Hematopoietic multipotent progenitor cell (in vitro differentiated cells): Measurements from ENCODE around the gene NPC1. TPM values are rescaled to one million over a fixed set of nuclear protein-coding genes. Genes with fewer than 3 reads are reported as not detected.
A peak's percentile ranks its signal among the peaks of the same experiment; 100 is the strongest.
"Not testable (repeated sequence)": the region's sequence is repeated elsewhere in the genome, so short reads cannot be mapped to it uniquely, and the experiment has no call there.

Experiments used
- DNase-seq, 3 donors: peaks; one replicate each; pipeline ENCODE4 v3.0.0-alpha.2; 2011 to 2015; ENCODE audit warnings: low read depth in 2 of 3, low spot score in 2 of 3
- small RNA-seq: library from RNA; depleted of rRNA; stranded (forward); fragments of <200 nt; gene quantifications from one replicate; pipeline ENCODE3, GENCODE V24; 2012
- total RNA-seq: library from RNA; depleted of rRNA; stranded (reverse); fragments of >200 nt; gene quantifications from one replicate; pipeline ENCODE4 v1.2.3, GENCODE V29; 2012

The NPC1 gene
- total RNA-seq, 1 donor, result 20.5 TPM

DNA sequence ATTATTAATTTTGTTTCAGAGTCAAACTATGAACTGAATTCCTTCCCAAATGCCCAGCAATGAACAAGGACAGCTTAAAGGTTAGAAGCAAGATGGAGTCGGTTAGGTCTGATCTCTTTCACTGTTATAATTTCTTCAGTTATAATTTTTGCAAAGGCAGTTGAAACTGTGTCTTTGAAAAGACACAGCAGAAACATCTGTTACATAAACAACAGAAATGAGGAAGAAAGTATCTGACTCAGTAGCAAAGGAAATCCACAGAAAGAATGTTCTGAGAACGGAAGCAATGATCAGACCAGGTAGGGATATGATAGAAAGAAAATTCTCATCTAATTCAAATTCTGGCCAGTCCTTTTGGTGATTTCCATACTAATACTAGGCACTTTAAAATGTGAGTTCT is 88.2 kb downstream of the NPC1 start:
- peak in 2 of 3 donors; percentile 52 to 54 for DNase-seq

GRCh38 chr18:23495723-23496440 is 90.4 kb downstream of the NPC1 start:
- DNase-seq, result peak in 1 of 3 donors; percentile 61

DNA sequence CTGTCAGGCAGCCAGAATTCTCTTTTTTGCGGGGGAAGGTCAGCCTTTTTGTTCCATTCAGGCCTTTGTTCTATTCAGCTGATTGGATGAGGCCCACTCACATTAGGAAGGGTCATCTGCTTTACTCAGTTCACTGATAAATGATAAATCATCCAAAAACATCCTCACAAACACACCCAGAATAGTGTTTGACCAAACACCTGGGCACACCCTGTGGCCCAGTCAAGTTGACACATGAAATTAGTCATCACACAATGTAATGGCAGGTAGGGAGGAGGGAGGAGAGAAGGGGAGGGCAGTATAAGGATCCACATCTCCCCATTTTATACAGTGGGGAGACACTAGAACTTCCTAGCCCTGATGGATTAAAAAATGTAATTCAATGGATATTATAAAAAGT is 91.3 kb downstream of the NPC1 start:
- no peak for DNase-seq

- no peak for DNase-seq
Measured at GRCh38 chr18:23493654-23494053, 92.7 kb downstream of the NPC1 start.

DNA sequence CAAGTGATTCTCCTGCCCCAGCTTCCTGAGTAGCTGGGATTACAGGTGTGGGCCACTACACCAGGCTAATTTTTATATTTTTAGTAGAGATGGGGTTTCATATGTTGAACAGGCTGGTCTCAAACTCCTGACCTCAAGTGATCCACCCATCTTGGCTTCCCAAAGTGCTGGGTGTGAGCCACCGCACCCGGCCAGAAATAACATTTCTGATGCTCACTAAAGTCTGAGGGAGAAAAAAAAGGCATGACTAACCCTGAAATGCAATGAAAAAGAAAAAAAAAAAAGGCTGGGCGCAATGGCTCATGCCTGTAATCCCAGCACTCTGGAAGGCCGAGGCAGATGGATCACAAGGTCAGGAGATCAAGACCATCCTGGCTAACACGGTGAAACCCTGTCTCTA is 96.7 kb downstream of the NPC1 start:
- DNase-seq, result not testable (repeated sequence)

- DNase-seq, result peak in 2 of 3 donors; percentile 88 to 96
Measured at GRCh38 chr18:23487738-23488570, 98.4 kb downstream of the NPC1 start.

DNA sequence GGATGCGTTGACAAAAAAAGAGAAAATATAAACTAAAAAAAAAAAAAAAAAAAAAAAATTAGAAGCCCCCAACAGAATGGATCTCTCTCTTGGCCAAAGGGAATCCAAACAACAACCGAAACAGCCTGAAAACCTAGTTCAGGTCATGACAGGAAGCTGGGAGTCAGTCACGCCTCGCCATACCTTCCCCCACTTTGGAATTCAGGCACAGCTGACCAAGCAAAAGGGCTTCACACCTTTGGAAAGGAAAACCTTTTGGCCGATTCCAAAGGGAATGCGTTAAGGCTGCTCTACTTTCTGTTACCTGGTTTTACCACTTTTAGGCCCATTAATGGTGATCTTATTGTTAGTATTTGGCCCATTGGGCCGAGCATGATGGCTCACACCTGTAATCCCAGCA is 100.9 kb downstream of the NPC1 start:
- no peak for DNase-seq

GRCh38 chr18:23484561-23485182 is 101.6 kb downstream of the NPC1 start:
- DNase-seq, result no peak

Small RNA genes within 50 kb of the gene (small RNA-seq; reads per million reads assigned to genes)
- gene AC026634.1 (not detected), gene RF00019 (not detected)

Other genes with a start within 250 kb of the NPC1 start
- gene RIOK3, start 133.2 kb downstream of the NPC1 start, total RNA-seq, result 28.3 TPM
- gene RMC1, start 83.0 kb downstream of the NPC1 start, total RNA-seq, result 26.4 TPM
- under 0.01 TPM for gene ANKRD29, start 76.4 kb upstream of the NPC1 start, total RNA-seq
- gene LAMA3, start 102.9 kb upstream of the NPC1 start, total RNA-seq, result 2.4 TPM